Common myeloid progenitor, CD34-positive (primary cell): ENCODE measurements around the gene OR9Q2.

Source experiments
- CTCF ChIA-PET: fragments of 350-600 bp; sonication (Branson Sonifier 250); formaldehyde crosslinking; loops from one replicate; lab custom pipeline; 2021; ENCODE audit warnings: antibody characterized with exemption; lab: Charles Lee
- POLR2A ChIA-PET: fragments of 350-600 bp; sonication (Branson Sonifier 250); formaldehyde crosslinking; loops from one replicate; lab custom pipeline; 2021; ENCODE audit warnings: antibody characterized with exemption; lab: Charles Lee
- DNase-seq, 3 donors: peaks; one replicate each; pipeline versions ENCODE4 v3.0.0 to v3.0.0-alpha.2; 2013
- H3K27ac ChIP-seq, 2 experiments: 1 replicate in 1 of 2; 2 replicates in 1 of 2; pipeline ENCODE4 v1.7.0; 2013; ENCODE audit warnings: inconsistent platforms in 2 of 2, low read length in 2 of 2, mild to moderate bottlenecking in 2 of 2, low read depth in 1 of 2, moderate library complexity in 1 of 2; ENCODE audit not compliant: severe bottlenecking in 2 of 2, insufficient read depth in 1 of 2, poor library complexity in 1 of 2
- H3K27me3 ChIP-seq, 5 experiments: replicated peaks in 2 of 5; 1 replicate in 3 of 5; 2 replicates in 2 of 5; pipeline versions ENCODE4 v1.6.1 to v1.7.0; 2013; ENCODE audit warnings: low read length in 4 of 5, mild to moderate bottlenecking in 2 of 5, moderate library complexity in 2 of 5, inconsistent platforms in 1 of 5; ENCODE audit not compliant: insufficient read depth in 5 of 5, control insufficient read depth in 4 of 5
- H3K36me3 ChIP-seq, 4 experiments: 1 replicate in 2 of 4; 2 replicates in 2 of 4; pipeline versions ENCODE4 v1.6.1 to v1.7.0; 2013; ENCODE audit warnings: low read length in 3 of 4, control low read depth in 1 of 4, mild to moderate bottlenecking in 1 of 4; ENCODE audit not compliant: control insufficient read depth in 4 of 4, insufficient read depth in 4 of 4
- H3K4me1 ChIP-seq, 4 experiments: 1 replicate in 3 of 4; 2 replicates in 1 of 4; pipeline versions ENCODE4 v1.6.1 to v1.7.1; 2013; ENCODE audit warnings: low read length in 3 of 4, mild to moderate bottlenecking in 3 of 4, control low read depth in 1 of 4, inconsistent platforms in 1 of 4, moderate library complexity in 1 of 4; ENCODE audit not compliant: control insufficient read depth in 4 of 4, insufficient read depth in 4 of 4; ENCODE audit errors: control extremely low read depth in 1 of 4
- H3K4me3 ChIP-seq, 7 experiments: 1 replicate in 4 of 7; 2 replicates in 3 of 7; pipeline versions ENCODE4 v1.5.1 to v1.7.0; 2013; ENCODE audit warnings: mild to moderate bottlenecking in 7 of 7, low read length in 6 of 7, moderate library complexity in 6 of 7, inconsistent platforms in 2 of 7, low read depth in 2 of 7, control low read depth in 1 of 7; ENCODE audit not compliant: insufficient read depth in 4 of 7, control insufficient read depth in 1 of 7; ENCODE audit errors: extremely low read depth in 1 of 7
- H3K9me3 ChIP-seq, 5 experiments: 1 replicate in 4 of 5; 2 replicates in 1 of 5; pipeline versions ENCODE4 v1.6.1 to v1.7.1; 2013; ENCODE audit warnings: low read length in 4 of 5, mild to moderate bottlenecking in 2 of 5, inconsistent platforms in 1 of 5, low read depth in 1 of 5, moderate library complexity in 1 of 5; ENCODE audit not compliant: control insufficient read depth in 4 of 5, insufficient read depth in 2 of 5; ENCODE audit errors: control extremely low read depth in 1 of 5
- WGBS: methylation state at CpG from one replicate; pipeline ENCODE4 v1.1.5; 2013; ENCODE audit not compliant: insufficient coverage; 5-methylcytosine and 5-hydroxymethylcytosine counted together

OR9Q2 gene

GRCh38 chr11:58178444-58178843 is 10.4 kb upstream of the OR9Q2 start:
- Histone ChIP-seq H3K27me3 (no peaks in the 10 kb centered on the region), H3K4me3 (no peak overlapping the region), H3K4me1 (peaks cover 0 to 2% (median 0%) of the 10 kb centered on the region in 4 experiments), H3K36me3 (no peaks in the 10 kb centered on the region), H3K27ac (no peak overlapping the region), H3K9me3 (peaks cover 0 to 1% (median 0%) of the 10 kb centered on the region in 5 experiments)
- WGBS, result 85% methylated on average over 5 of the region's 6 CpGs
- DNase-seq, result no peak
- ChIA-PET POLR2A (no interaction called here), CTCF (interaction anchor here (1.1 kb wide), 1 partner anchor 28 kb away, joined by 3 read pairs; no protein-coding TSS in a partner anchor)

- no peaks in the 10 kb centered on the region for H3K27me3 ChIP-seq
- POLR2A ChIA-PET, result no interaction called here
- H3K9me3 ChIP-seq, result peaks cover 0 to 1% (median 0%) of the 10 kb centered on the region in 5 experiments
- DNase-seq, result no peak
- 95% methylated on average over 7 of the region's 7 CpGs for WGBS
- H3K27ac ChIP-seq, result no peak overlapping the region
- no peaks in the 10 kb centered on the region for H3K36me3 ChIP-seq
- peaks cover 0 to 2% (median 0%) of the 10 kb centered on the region in 4 experiments for H3K4me1 ChIP-seq
- CTCF ChIA-PET, result no interaction called here
- H3K4me3 ChIP-seq, result no peak overlapping the region
Measured at GRCh38 chr11:58179648-58180047, 9.2 kb upstream of the OR9Q2 start.

- Histone ChIP-seq H3K36me3 (no peaks in the 10 kb centered on the region), H3K27ac (no peak overlapping the region), H3K27me3 (no peaks in the 10 kb centered on the region), H3K4me3 (no peak overlapping the region), H3K9me3 (no peaks in the 10 kb centered on the region), H3K4me1 (no peaks in the 10 kb centered on the region)
- WGBS, result no CpG with 5 or more reads among the region's 4 CpGs
- POLR2A ChIA-PET, result no interaction called here
- CTCF ChIA-PET, result no interaction called here
- DNase-seq, result no peak
Measured at GRCh38 chr11:58186938-58187337, 1.9 kb upstream of the OR9Q2 start.

GRCh38 chr11:58192229-58192628 is 3.4 kb downstream of the OR9Q2 start:
- no peak overlapping the region for H3K4me3 ChIP-seq
- ChIA-PET CTCF (no interaction called here), POLR2A (no interaction called here)
- H3K27me3 ChIP-seq, result no peaks in the 10 kb centered on the region
- H3K4me1 ChIP-seq, result no peaks in the 10 kb centered on the region
- no peaks in the 10 kb centered on the region for H3K36me3 ChIP-seq
- peaks cover 0 to 2% (median 0%) of the 10 kb centered on the region in 5 experiments for H3K9me3 ChIP-seq
- no peak for DNase-seq
- H3K27ac ChIP-seq, result no peak overlapping the region
- no CpG with 5 or more reads among the region's 3 CpGs for WGBS

- ChIA-PET CTCF (no interaction called here), POLR2A (no interaction called here)
- Histone ChIP-seq H3K27ac (no peak overlapping the region), H3K36me3 (no peaks in the 10 kb centered on the region), H3K4me3 (no peak overlapping the region), H3K9me3 (peaks cover 0 to 10% (median 0%) of the 10 kb centered on the region in 5 experiments), H3K4me1 (no peaks in the 10 kb centered on the region), H3K27me3 (no peaks in the 10 kb centered on the region)
- no peak for DNase-seq
Measured at GRCh38 chr11:58193391-58193790, 4.5 kb downstream of the OR9Q2 start.

GRCh38 chr11:58195939-58196338 is 7.1 kb downstream of the OR9Q2 start:
- H3K27ac ChIP-seq, result no peak overlapping the region
- no peaks in the 10 kb centered on the region for H3K4me1 ChIP-seq
- H3K27me3 ChIP-seq, result no peaks in the 10 kb centered on the region
- ChIA-PET POLR2A (interaction anchor here (0.5 kb wide), 1 partner anchor 128 kb away, joined by 3 read pairs; no protein-coding TSS in a partner anchor), CTCF (no interaction called here)
- no peak overlapping the region for H3K4me3 ChIP-seq
- no peaks in the 10 kb centered on the region for H3K36me3 ChIP-seq
- no CpG with 5 or more reads among the region's 2 CpGs for WGBS
- peaks cover 0 to 15% (median 0%) of the 10 kb centered on the region in 5 experiments for H3K9me3 ChIP-seq
- no peak for DNase-seq

GRCh38 chr11:58199271-58199670 is 10.4 kb downstream of the OR9Q2 start:
- CTCF ChIA-PET, result no interaction called here
- Histone ChIP-seq H3K9me3 (peaks cover 0 to 15% (median 0%) of the 10 kb centered on the region in 5 experiments), H3K4me1 (no peaks in the 10 kb centered on the region), H3K27ac (no peak overlapping the region), H3K27me3 (peaks cover 0 to under 1% (median 0%) of the 10 kb centered on the region in 5 experiments), H3K4me3 (no peak overlapping the region), H3K36me3 (no peaks in the 10 kb centered on the region)
- POLR2A ChIA-PET, result no interaction called here
- no peak for DNase-seq
- no CpG with 5 or more reads among the region's 1 CpG for WGBS
